Psoas muscle (tissue), 8 donors: Measurements from ENCODE around the gene LAG3. TPM values are rescaled to one million over a fixed set of nuclear protein-coding genes. Genes with fewer than 3 reads are reported as not detected.

Experiments
- ATAC-seq, 4 donors: fragments of 200-7000 bp; cut with Tn5 transposase; one replicate each; pipeline ENCODE4 v1.9.1; 2020; ENCODE audit warnings: moderate library complexity in 3 of 4, mild to moderate bottlenecking in 2 of 4
- DNase-seq, 2 donors: peaks; one replicate each; pipeline ENCODE4 v3.0.0-alpha.2; 2020
- H3K27ac ChIP-seq: fragments of 200-600 bp; one replicate; pipeline ENCODE4 v1.8.0; 2022
- H3K27me3 ChIP-seq, 3 donors: fragments of 200-600 bp in 1 of 3; one replicate each; pipeline versions ENCODE4 v1.6.1 to v1.8.0; 2013 to 2022; ENCODE audit warnings: low read length in 2 of 3, mild to moderate bottlenecking in 2 of 3, moderate library complexity in 1 of 3; ENCODE audit not compliant: insufficient read depth in 3 of 3
- H3K36me3 ChIP-seq, 2 donors: fragments of 200-600 bp in 1 of 2; one replicate each; pipeline versions ENCODE4 v1.6.1 to v1.8.0; 2013 to 2022; ENCODE audit warnings: low read depth in 1 of 2, mild to moderate bottlenecking in 1 of 2, moderate library complexity in 1 of 2; ENCODE audit not compliant: insufficient read depth in 1 of 2
- H3K4me1 ChIP-seq: fragments of 200-600 bp; one replicate; pipeline ENCODE4 v1.8.0; 2022
- H3K4me3 ChIP-seq: fragments of 200-600 bp; one replicate; pipeline ENCODE4 v1.8.0; 2022; ENCODE audit warnings: mild to moderate bottlenecking
- H3K9me3 ChIP-seq: fragments of 200-600 bp; one replicate; pipeline ENCODE4 v1.8.0; 2022
- WGBS, 3 donors: extraction: QIAGEN DNeasy Blood & Tissue Kit; methylation state at CpG; one replicate each; pipeline versions ENCODE4 v1.1.6 to v1.1.7; 2013; 5-methylcytosine and 5-hydroxymethylcytosine counted together
- intact Hi-C, 2 donors: fragments of 100-400 bp; cut with DNase I; formaldehyde crosslinking; loops; one replicate each; pipeline versions ENCODE4 v1.11.0 to v1.14.2; 2022
- polyA plus RNA-seq, 3 donors: library from polyadenylated mRNA; stranded (reverse); fragments of 200-250 nt; gene quantifications; one replicate each; pipeline ENCODE4 v1.2.3, GENCODE V29; 2013
- total RNA-seq, 4 donors: library from RNA; stranded (reverse); fragmentation: NEBNext Ultra II Directional in 2 of 4; extraction: Animal tissue kit (Norgen Biotek cat#: 25700) in 2 of 4; gene quantifications; one replicate each; pipeline versions ENCODE4 v1.2.1 to v1.2.4, GENCODE V29; 2021 to 2023
- TF ChIP-seq, protein P1 (sequence below): fragments of 200-600 bp; IDR thresholded peaks from one replicate; pipeline ENCODE4 v1.8.0; 2022; ENCODE audit warnings: antibody characterized with exemption
- donor health status: healthy with polysubstance abuse.
- donor health status: DM: no; HTN: no; CAD: no; lungs with moderate emphysema.
- donor health status: Bipolar disorder and iron deficiency.
- donor health status: healthy.
- donor health status: DM: yes; HTN: yes; CAD: no.
- donor health status: DM: no; HTN: no; CAD: no.
- donor health status: DM: no; HTN: no; CAD: no.
- donor health status: DM: yes; HTN: yes; CAD: no.

Gene LAG3
- total and polyA plus RNA-seq, 7 donors: 0.05 to 0.24 (median 0.08) TPM; not detected in 3

- peaks cover 12% of the 10 kb centered on the region for H3K4me1 ChIP-seq
- no peak for DNase-seq
- WGBS, 3 donors: 95 to 100% (median 98%) methylated on average over 2 of the region's 2 CpGs
- H3K27ac ChIP-seq: peak overlapping the region; percentile 99
- no peaks in the 10 kb centered on the region for H3K27me3 ChIP-seq
- H3K4me3 ChIP-seq: no peak overlapping the region
- H3K36me3 ChIP-seq: peaks cover 5 to 28% of the 10 kb centered on the region in 2 donors
- TF ChIP-seq, protein P1, sequence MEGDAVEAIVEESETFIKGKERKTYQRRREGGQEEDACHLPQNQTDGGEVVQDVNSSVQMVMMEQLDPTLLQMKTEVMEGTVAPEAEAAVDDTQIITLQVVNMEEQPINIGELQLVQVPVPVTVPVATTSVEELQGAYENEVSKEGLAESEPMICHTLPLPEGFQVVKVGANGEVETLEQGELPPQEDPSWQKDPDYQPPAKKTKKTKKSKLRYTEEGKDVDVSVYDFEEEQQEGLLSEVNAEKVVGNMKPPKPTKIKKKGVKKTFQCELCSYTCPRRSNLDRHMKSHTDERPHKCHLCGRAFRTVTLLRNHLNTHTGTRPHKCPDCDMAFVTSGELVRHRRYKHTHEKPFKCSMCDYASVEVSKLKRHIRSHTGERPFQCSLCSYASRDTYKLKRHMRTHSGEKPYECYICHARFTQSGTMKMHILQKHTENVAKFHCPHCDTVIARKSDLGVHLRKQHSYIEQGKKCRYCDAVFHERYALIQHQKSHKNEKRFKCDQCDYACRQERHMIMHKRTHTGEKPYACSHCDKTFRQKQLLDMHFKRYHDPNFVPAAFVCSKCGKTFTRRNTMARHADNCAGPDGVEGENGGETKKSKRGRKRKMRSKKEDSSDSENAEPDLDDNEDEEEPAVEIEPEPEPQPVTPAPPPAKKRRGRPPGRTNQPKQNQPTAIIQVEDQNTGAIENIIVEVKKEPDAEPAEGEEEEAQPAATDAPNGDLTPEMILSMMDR: no peak
- intact Hi-C loops: loop anchor here (2.0 to 10.0 kb wide), 3 partner anchors 24 to 73 kb away; partner anchors contain the start of genes P3H3 (in 2 of the 2) and GPR162 (in 1 of the 2)
- ATAC-seq: no peak
- no peaks in the 10 kb centered on the region for H3K9me3 ChIP-seq
Measured at GRCh38 chr12:6754411-6754810, 17.9 kb upstream of the LAG3 start.

GRCh38 chr12:6757028-6757690 lies 15.2 kb upstream of the LAG3 start:
- TF ChIP-seq, protein P1: no peak
- Histone ChIP-seq H3K27ac (no peak overlapping the region), H3K4me3 (no peak overlapping the region), H3K36me3 (peaks cover 0 to under 1% of the 10 kb centered on the region in 2 donors), H3K4me1 (peaks cover 6% of the 10 kb centered on the region), H3K27me3 (no peaks in the 10 kb centered on the region), H3K9me3 (no peaks in the 10 kb centered on the region)
- 81 to 83% (median 82%) methylated on average over 8 of the region's 8 CpGs for WGBS, 3 donors
- ATAC-seq (no peak), DNase-seq (no peak)
- intact Hi-C loops: loop anchor here in 1 of 2 donors (10.0 kb wide), 1 partner anchor 68 kb away; the partner anchor contains the start of genes GPR162 and P3H3

DNA sequence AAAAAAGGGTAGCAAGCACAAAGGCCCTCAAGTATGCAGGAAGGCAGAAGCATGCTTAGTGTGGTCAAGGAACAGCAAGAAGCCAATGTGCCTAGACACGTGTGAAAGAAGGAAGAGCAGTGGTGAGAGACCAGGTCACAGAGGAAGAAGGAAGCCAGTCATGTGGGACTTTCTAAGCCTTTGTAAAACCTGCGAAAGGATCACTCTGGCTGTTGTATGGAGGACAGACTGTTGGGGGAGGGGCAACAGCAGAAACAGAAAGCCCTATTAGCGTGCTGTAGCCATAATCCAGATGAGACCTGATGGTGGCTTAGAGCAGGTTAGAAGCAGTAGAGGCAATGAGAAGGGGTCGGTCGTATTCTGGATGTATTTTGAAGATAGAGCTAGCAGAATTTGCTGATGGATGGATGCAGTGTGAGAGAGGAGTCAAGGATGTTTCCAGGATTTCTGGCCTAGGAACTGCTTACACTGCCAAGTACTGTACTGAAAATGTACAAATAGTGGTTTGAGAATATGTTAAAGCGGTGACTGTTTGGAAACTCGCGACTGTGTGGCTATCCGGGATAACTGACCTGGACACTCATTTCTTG lies 13.7 kb upstream of the LAG3 start:
- Histone ChIP-seq H3K36me3 (no peaks in the 10 kb centered on the region), H3K27me3 (no peaks in the 10 kb centered on the region), H3K27ac (no peak overlapping the region), H3K9me3 (no peaks in the 10 kb centered on the region), H3K4me1 (peaks cover 4% of the 10 kb centered on the region), H3K4me3 (no peak overlapping the region)
- intact Hi-C loops: loop anchor here in 1 of 2 donors (10.0 kb wide), 1 partner anchor 66 kb away; the partner anchor contains the start of genes GPR162 and P3H3
- ATAC-seq: no peak
- no peak for DNase-seq
- 85 to 86% (median 86%) methylated on average over 9 of the region's 9 CpGs for WGBS, 3 donors
- TF ChIP-seq, protein P1: no peak

DNA sequence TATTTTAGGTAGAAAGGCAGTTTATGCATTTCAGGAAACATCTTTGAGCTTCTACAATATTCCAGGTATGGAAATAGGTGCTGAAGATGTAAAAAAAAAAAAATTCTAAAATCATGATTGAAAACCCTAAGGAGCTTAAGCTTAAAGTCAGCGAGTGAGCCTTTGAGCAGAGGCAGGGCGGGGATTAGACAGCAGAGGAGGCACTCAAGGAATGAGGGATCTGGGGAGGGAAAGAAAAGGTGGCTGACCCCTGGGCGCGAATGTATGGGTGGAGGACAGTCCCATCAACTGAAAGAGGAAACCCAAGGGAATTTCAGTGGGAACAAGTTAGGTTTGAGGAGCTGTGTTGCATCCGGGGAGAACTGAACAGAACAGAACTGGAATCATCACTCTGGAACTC lies 12.6 kb upstream of the LAG3 start:
- no peak for DNase-seq
- Histone ChIP-seq H3K27me3 (no peaks in the 10 kb centered on the region), H3K4me3 (no peak overlapping the region), H3K4me1 (peaks cover 3% of the 10 kb centered on the region), H3K27ac (no peak overlapping the region), H3K9me3 (no peaks in the 10 kb centered on the region), H3K36me3 (no peaks in the 10 kb centered on the region)
- no peak for ATAC-seq
- intact Hi-C loops: loop anchor here in 1 of 2 donors (10.0 kb wide), 1 partner anchor 65 kb away; the partner anchor contains the start of genes GPR162 and P3H3
- TF ChIP-seq, protein P1: no peak
- WGBS, 3 donors: 83 to 87% (median 85%) methylated on average over 5 of the region's 5 CpGs
